ENCODE results near the gene RESP18.

DNA sequence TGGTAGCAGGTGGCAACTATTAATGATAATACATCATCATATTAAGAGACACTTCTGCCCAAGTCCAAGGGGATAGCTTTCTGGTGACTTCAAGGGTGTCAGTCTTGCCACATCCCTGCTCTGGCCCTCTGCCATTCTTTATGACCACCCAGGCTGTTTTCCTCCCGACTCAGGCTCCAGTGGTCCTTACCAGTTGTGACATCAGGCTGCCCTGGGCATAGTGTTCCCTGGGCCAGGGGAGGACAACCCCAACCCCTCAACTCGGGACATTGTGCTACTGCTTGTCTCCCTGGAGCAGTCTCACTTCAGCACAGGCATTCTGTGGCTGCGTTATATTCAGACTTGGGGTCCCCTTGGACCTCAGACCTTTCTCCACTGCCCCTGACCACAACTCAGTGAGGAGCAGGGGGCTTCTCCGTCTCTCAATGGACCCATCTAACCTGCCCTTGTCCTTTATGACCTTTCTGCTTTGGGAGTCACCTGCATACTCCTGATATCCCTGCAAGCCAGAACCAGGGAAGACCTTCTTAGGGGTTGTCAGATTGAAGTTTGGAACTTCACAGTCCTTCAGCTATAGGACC lies 40.5 kb downstream of the RESP18 start:
- TF ChIP-seq POLR2A (IDR thresholded peaks at IDR 0.05; ENCODE audit: low read length): no peak
- TF ChIP-seq GATA1 (IDR thresholded peaks at IDR 0.05; ENCODE audit: low read depth, low read length): no peak

All from erythroblast (primary cell).